ENCODE measurements around the gene OSBPL7. TPM values are rescaled to one million over a fixed set of nuclear protein-coding genes. Genes with fewer than 3 reads are reported as not detected.
A peak's percentile ranks its signal among the peaks of the same experiment; 100 is the strongest.

OSBPL7 gene
- total RNA-seq, 1 experiment from 2014 or later, result 20.5 TPM

DNA sequence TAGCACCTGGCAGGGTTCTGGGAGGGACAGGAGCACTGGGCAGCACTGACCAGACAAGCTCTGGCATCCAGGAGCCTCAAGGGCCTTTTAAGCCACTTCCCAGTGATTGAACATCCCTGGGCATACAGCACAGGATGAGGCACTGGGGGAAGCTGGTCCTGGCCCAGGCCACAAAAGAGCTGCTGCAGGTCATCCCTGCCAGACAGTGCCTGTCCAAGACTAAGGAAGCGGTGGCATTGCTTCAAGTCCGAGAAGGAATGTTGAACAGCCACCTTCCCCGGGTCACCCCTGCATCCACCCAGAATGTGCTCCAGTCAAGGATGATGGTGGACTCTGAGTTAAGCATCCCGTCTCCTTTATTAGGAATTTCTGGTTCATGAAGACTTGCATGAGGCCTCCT, 1.2 kb upstream of the OSBPL7 start:
- Histone ChIP-seq H3K4me2 (ENCODE audit: low read length) (peak overlapping the region; percentile 93; the same call in 1 of the 2 replicates), H3K4me1 (ENCODE audit: control insufficient read depth in 1 of 2, insufficient read depth in 2 of 2, low read length in 2 of 2) (peaks cover 16 to 27% of the 10 kb centered on the region in 2 experiments), H3K9ac (ENCODE audit: low read length) (no peak overlapping the region), H3K4me3 (replicated peaks in 1 of 2; ENCODE audit: low read depth in 1 of 2, low read length in 2 of 2) (no peak overlapping the region), H4K20me1 (ENCODE audit: insufficient read depth) (no peaks in the 10 kb centered on the region), H3K9me2 (ENCODE audit: insufficient read depth) (no peaks in the 10 kb centered on the region), H3K9me3 (ENCODE audit: control insufficient read depth in 1 of 2, insufficient read depth in 1 of 2, low read depth in 1 of 2, low read length in 2 of 2) (no peaks in the 10 kb centered on the region), H2AFZ (ENCODE audit: low read depth, low read length, poor library complexity, severe bottlenecking) (no peak overlapping the region), H3K36me3 (ENCODE audit: control insufficient read depth in 1 of 2, insufficient read depth in 2 of 2, low read length in 2 of 2) (peaks cover 24 to 28% of the 10 kb centered on the region in 2 experiments), H3K27me3 (ENCODE audit: insufficient read depth, low read length) (no peaks in the 10 kb centered on the region), H3K27ac (ENCODE audit: low read depth, low read length) (0 out of 2 replicates have a peak overlapping the region, but pooled peaks have one; percentile 41), H3K79me2 (ENCODE audit: insufficient read depth, low read length) (no peaks in the 10 kb centered on the region)
- intact Hi-C loops (cut with micrococcal nuclease), result no loop called here
- ATAC-seq (no peak), DNase-seq (ENCODE audit: low read depth, low spot score) (no peak)
- BruUV-seq (replicated peaks), result no TSS peak
- CTCF ChIA-PET, result interaction anchor here (1.6 to 2.6 kb wide), 2 partner anchors 8 to 18 kb away, joined by 6 to 23 read pairs; partner anchors contain the start of genes LRRC46, MRPL10 and SCRN2
- RAD21 ChIA-PET (ENCODE audit: low non-redundant PET in 1 of 2, low total read pairs in 2 of 2, uncharacterized antibody in 2 of 2, unreplicated experiment in 2 of 2), result no interaction called here
- TF ChIP-seq FOSL1 (IDR thresholded peaks at IDR 0.05; ENCODE audit: low read depth) (no peak), TCF7L2 (IDR thresholded peaks at IDR 0.05; ENCODE audit: borderline replicate concordance, extremely low read depth, insufficient read depth, insufficient read length) (no peak), POLR2A (IDR thresholded peaks at IDR 0.05; ENCODE audit: borderline replicate concordance, extremely low read depth, insufficient read depth, insufficient read length) (no peak), ZFX (IDR thresholded peaks at IDR 0.05) (no peak), JUND (IDR thresholded peaks at IDR 0.05) (no peak), CEBPB (IDR thresholded peaks at IDR 0.05; ENCODE audit: low read depth) (no peak), SP1 (IDR thresholded peaks at IDR 0.05; ENCODE audit: low read depth) (no peak), ZNF274 (IDR thresholded peaks at IDR 0.05; ENCODE audit: low read depth, low read length) (no peak), EZH2phosphoT487 (IDR thresholded peaks at IDR 0.05; ENCODE audit: borderline replicate concordance) (no peak), EGR1 (IDR thresholded peaks at IDR 0.05; ENCODE audit: low read depth) (no peak), SRF (IDR thresholded peaks at IDR 0.05; ENCODE audit: low read depth) (no peak), CBX3 (IDR thresholded peaks at IDR 0.05; ENCODE audit: low read depth) (no peak), EZH2 (IDR thresholded peaks at IDR 0.05) (no peak), POLR2AphosphoS5 (IDR thresholded peaks at IDR 0.05; ENCODE audit: low read depth, low read length) (no peak), SIN3A (IDR thresholded peaks at IDR 0.05; ENCODE audit: low read depth) (no peak)
- TF ChIP-seq, protein P1, sequence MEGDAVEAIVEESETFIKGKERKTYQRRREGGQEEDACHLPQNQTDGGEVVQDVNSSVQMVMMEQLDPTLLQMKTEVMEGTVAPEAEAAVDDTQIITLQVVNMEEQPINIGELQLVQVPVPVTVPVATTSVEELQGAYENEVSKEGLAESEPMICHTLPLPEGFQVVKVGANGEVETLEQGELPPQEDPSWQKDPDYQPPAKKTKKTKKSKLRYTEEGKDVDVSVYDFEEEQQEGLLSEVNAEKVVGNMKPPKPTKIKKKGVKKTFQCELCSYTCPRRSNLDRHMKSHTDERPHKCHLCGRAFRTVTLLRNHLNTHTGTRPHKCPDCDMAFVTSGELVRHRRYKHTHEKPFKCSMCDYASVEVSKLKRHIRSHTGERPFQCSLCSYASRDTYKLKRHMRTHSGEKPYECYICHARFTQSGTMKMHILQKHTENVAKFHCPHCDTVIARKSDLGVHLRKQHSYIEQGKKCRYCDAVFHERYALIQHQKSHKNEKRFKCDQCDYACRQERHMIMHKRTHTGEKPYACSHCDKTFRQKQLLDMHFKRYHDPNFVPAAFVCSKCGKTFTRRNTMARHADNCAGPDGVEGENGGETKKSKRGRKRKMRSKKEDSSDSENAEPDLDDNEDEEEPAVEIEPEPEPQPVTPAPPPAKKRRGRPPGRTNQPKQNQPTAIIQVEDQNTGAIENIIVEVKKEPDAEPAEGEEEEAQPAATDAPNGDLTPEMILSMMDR (IDR thresholded peaks at IDR 0.05 in 2 of 3, conservative IDR thresholded peaks at IDR 0.05 in 1 of 3; ENCODE audit: borderline replicate concordance in 1 of 3, insufficient read depth in 1 of 3, low read depth in 2 of 3, low read length in 2 of 3), result no peak
- TF ChIP-seq, protein P2, sequence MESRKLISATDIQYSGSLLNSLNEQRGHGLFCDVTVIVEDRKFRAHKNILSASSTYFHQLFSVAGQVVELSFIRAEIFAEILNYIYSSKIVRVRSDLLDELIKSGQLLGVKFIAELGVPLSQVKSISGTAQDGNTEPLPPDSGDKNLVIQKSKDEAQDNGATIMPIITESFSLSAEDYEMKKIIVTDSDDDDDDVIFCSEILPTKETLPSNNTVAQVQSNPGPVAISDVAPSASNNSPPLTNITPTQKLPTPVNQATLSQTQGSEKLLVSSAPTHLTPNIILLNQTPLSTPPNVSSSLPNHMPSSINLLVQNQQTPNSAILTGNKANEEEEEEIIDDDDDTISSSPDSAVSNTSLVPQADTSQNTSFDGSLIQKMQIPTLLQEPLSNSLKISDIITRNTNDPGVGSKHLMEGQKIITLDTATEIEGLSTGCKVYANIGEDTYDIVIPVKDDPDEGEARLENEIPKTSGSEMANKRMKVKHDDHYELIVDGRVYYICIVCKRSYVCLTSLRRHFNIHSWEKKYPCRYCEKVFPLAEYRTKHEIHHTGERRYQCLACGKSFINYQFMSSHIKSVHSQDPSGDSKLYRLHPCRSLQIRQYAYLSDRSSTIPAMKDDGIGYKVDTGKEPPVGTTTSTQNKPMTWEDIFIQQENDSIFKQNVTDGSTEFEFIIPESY (IDR thresholded peaks at IDR 0.05; ENCODE audit: extremely low read depth, insufficient replicate concordance, low read length), result no peak
- TF ChIP-seq, protein P3, sequence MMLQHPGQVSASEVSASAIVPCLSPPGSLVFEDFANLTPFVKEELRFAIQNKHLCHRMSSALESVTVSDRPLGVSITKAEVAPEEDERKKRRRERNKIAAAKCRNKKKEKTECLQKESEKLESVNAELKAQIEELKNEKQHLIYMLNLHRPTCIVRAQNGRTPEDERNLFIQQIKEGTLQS (IDR thresholded peaks at IDR 0.05), result no peak
- POLR2A ChIA-PET, result interaction anchor here (0.9 kb wide), 1 partner anchor 9 kb away, joined by 6 read pairs; the partner anchor contains the start of genes LRRC46 and MRPL10

Data from HCT116 (cell line).